NCI-H1105 (cell line): Measurements from ENCODE around the gene PROKR1.
"Not testable (repeated sequence)": the region's sequence is repeated elsewhere in the genome, so short reads cannot be mapped to it uniquely, and the experiment has no call there.

Experiments used
- DNase-seq: peaks from one replicate; lab custom pipeline; 2025; lab: John Stamatoyannopoulos, UW

PROKR1 gene

DNA sequence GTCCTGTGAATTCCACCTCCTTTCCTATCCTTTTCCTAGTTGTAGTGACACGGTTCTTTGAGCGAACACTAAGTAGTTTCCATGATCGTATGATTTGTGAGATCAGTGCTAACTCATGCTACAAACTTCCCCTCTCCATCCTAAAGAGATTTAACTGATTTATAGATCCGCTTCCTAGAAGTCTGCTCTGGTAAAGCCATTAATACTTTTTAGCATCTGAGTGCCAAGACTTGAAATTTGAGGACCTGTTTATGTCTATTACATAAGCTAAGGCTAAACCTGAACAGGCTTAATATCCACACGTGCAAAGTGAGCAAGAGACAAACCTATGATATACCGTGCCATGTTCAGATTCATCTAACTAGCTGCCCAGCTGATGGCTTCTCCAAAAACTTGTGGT lies 14.9 kb downstream of the PROKR1 start:
- DNase-seq, result no peak

GRCh38 chr2:68659081-68659480 lies 15.7 kb downstream of the PROKR1 start:
- no peak for DNase-seq

GRCh38 chr2:68660658-68661057 lies 17.3 kb downstream of the PROKR1 start:
- DNase-seq, result no peak

DNA sequence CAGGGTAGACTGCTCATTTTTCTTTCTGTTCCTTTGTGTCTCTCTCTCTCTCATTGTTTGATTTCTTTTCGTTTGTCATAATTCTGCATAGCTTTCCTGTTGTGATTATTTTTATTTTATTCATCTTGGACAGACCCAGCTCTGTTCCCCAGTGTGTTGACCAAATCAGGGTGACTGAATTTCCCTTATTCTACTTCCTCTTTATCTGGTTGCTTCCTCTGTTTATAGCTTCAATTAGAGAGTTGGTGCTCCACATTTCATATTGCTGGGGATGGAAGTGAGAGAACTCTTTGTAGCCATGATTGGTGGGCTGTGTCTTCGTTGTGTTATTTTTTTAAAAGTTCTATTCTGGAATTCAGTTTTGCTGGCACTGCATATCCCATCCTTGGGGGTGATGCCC lies 19.1 kb downstream of the PROKR1 start:
- no peak for DNase-seq

- no peak for DNase-seq
These were observed 20.2 kb downstream of the PROKR1 start for GRCh38 chr2:68663371-68664156.

DNA sequence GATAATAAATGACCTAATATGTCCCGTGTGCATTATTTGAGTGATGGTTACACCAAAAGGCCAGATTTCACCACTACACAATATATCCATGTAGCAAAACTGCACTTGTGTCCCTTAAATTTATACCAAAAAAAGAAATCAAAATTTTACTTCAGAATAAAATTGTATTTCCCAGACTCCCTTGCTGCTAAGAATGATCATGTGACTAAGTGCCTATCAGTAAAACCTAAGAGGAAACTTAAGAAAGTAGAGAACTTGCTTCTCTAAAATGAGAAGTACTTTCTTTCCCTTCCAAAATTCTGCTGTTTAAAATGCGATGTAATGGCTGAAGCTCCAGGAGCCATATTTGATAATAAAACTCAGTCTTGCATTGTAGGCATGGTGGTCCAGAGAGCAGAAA lies 24.0 kb downstream of the PROKR1 start:
- no peak for DNase-seq

DNA sequence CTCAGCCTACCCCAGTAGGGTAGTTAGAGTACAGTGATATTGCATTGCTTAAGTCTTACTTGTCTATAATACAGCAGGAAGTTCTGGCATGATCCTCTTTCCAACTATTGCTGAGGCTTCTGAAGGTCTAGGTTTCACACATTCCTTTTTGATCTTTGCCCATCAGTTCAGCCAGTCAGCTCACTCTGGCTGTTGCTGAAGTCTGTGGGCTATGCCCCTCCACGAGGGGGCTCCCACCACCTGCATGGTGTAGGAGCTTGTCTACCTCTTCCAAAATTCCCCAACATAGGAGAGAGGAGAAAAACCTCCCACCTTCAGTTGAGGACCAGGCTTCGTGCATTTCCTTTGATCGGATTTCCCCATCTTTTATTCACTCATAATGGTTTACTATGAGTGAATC lies 26.3 kb downstream of the PROKR1 start:
- no peak for DNase-seq

DNA sequence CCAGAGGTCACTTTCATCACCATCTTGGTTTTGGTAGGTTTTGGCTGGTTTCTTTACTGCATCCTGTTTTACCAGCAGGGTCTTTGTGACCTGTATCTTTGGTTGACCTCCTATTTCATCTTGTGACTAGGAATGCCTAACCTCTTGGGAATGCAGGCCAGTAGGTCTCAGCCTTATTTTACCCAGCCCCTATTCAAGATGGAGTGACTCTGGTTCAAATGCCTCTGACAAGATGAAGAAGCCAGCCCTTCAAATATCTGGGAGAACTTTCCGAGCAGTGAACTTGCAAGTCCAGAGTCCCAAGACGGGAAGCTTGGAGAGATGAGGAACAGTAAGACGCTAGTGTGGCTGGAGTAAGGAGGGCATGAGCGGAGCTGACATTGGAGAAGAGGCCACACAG lies 28.6 kb downstream of the PROKR1 start:
- DNase-seq, result no peak

DNA sequence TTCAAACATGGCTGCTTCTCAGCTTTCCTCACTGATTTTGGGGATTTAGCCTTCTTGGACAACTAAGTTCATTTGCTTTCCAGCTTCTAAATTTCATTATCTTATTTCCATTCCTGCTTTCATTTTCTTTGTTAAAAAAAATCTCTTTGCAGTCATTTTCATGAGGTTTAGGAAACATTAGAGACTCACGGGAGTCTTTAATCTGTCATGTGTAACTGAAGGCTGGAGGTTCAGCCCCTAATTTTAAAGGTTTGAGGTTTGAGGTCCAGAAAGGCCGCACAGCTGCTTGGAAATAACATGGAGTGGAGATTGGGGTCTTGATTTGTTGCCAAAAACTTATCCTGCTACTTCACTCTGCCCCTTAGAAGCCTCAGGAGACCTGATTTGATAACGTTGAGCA lies 30.3 kb downstream of the PROKR1 start:
- DNase-seq, result no peak

GRCh38 chr2:68675470-68675869 lies 32.1 kb downstream of the PROKR1 start:
- no peak for DNase-seq

GRCh38 chr2:68677837-68678236 lies 34.5 kb downstream of the PROKR1 start:
- DNase-seq, result not testable (repeated sequence)

DNA sequence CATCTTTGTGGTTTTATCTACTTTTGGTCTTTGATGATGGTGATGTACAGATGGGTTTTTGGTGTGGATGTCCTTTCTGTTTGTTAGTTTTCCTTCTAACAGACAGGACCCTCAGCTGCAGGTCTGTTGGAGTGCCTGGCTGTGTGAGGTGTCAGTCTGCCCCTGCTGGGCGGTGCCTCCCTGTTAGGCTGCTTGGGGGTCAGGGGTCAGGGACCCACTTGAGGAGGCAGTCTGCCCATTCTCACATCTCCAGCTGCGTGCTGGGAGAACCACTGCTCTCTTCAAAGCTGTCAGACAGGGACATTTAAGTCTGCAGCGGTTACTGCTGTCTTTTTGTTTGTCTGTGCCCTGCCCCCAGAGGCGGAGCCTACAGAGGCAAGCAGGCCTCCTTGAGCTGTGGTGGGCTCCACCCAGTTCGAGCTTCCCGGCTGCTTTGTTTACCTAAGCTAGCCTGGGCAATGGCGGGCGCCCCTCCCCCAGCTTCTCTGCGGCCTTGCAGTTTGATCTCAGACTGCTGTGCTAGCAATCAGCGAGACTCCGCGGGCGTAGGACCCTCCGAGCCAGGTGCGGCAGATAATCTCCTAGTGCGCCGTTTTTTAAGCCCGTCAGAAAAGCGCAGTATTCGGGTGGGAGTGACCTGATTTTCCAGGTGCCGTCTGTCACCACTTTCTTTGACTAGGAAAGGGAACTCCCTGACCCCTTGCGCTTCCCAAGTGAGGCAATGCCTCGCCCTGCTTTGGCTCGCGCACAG lies 36.0 kb downstream of the PROKR1 start:
- not testable (repeated sequence) for DNase-seq

DNA sequence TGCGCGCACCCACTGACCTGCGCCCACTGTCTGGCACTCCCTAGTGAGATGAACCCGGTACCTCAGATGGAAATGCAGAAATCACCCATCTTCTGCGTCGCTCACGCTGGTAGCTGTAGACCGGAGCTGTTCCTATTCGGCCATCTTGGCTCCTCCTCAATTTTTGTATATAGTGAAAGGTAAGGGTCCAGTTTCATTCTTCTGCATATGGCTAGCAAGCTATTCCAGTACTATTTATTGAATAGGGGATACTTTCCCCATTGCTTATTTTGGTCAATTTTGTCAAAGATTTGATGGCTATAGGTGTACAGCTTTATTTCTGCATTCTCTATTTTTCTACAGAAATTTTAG lies 36.5 kb downstream of the PROKR1 start:
- not testable (repeated sequence) for DNase-seq

- no peak for DNase-seq
These were observed 40.8 kb downstream of the PROKR1 start for GRCh38 chr2:68684197-68684596.

DNA sequence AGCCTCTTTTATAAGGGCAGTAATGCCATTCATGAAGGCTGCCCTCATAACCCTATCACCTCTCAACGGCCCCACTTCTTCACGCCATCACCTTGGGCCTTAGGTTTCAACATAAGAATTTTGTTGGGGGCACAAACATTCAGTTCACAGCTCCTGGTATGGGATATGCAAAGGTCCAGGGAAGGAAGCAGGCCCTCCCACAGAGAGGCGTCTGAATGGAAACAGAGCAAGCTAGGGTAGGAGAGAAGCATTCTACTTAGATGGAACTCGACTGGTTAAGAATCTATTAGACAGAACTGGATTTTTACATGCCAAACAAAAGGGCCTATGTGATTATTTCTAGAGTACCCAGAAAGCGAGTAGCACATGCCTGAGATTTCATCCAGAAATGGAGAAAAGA lies 42.8 kb downstream of the PROKR1 start:
- no peak for DNase-seq

DNA sequence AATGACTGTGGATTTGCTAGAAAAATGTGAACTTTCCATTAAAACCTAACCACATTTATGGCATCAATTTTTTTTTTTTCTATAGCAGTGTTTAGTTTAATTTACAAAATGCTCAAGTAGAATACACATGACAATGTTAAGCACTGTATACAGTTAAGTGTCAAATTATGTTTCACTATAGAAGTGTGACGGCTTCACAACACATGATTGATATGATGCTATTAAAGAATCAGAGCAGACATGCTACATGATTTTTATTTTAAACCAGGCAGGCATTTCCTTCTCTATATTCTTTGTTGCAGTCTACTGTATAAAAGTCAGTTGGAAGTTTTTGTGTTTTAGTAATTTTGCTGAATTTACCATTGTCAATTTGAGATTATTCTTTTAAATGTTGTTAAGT lies 43.6 kb downstream of the PROKR1 start:
- DNase-seq, result no peak

- DNase-seq, result no peak
These were observed 46.5 kb downstream of the PROKR1 start for GRCh38 chr2:68689553-68690537.

GRCh38 chr2:68690851-68691250 lies 47.5 kb downstream of the PROKR1 start:
- no peak for DNase-seq

GRCh38 chr2:68692511-68692910 lies 49.1 kb downstream of the PROKR1 start:
- no peak for DNase-seq

GRCh38 chr2:68693951-68694350 lies 50.6 kb downstream of the PROKR1 start:
- DNase-seq, result no peak

GRCh38 chr2:68695971-68696370 lies 52.6 kb downstream of the PROKR1 start:
- no peak for DNase-seq

DNA sequence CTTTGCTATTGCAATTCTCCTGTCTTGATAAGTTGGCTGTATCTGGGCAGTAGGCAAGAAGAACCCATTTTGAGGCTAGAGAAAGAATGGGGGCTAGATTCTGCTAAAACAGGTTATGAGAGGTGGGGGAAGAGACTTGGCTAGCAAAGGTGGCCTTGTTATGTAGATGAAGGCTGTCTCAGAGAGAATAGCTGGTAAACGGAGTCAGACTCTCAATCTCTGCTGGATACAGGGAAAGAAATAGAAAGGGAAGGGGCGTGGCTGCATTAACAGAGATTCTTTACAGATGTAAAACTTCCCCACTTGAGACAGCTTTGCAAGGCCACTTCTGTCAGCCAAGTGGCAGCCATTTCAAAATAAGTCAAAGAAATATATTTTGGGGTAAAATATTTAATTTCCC lies 53.2 kb downstream of the PROKR1 start:
- DNase-seq, result no peak
